GM21360 (cell line): ENCODE measurements around the gene GNB5.
"Not testable (repeated sequence)": the region's sequence is repeated elsewhere in the genome, so short reads cannot be mapped to it uniquely, and the experiment has no call there.

Experiments used
- ATAC-seq: cut with Tn5 transposase; IDR thresholded peaks from one replicate; pipeline ENCODE4 v1.9.1; 2021; ENCODE audit warnings: mild to moderate bottlenecking, moderate library complexity; ENCODE audit not compliant: unreplicated experiment

The GNB5 gene

GRCh38 chr15:52191207-52191606 lies at the start of gene GNB5:
Gene GNB5 (minus strand): TSS chr15:52191392. CDS start chr15:52184676, 6,716 bp downstream.
- ATAC-seq = no peak

DNA sequence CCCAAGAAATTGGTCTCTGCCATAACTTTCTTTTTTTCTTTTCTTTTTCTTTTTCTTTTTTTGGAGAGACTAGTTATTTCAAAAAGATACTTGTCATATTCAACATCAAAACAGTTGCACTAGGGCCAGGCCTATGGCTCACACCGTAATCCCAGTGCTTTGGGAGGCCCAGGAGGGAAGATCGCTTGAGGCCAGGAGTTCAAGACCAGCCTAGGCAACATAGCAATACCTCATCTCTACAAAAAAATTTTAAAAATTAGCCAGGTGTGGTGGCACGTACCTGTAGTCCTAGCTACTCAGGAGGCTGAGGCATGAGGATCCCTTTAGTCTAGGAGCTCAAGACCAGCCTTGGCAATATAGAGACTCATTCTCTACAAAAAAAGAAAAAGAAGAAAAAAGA lies 49.0 kb upstream of the GNB5 start:
- ATAC-seq = no peak

- not testable (repeated sequence) for ATAC-seq
These were observed 47.9 kb upstream of the GNB5 start for GRCh38 chr15:52238989-52239525.

GRCh38 chr15:52238149-52238548 lies 47.0 kb upstream of the GNB5 start:
- ATAC-seq = no peak

DNA sequence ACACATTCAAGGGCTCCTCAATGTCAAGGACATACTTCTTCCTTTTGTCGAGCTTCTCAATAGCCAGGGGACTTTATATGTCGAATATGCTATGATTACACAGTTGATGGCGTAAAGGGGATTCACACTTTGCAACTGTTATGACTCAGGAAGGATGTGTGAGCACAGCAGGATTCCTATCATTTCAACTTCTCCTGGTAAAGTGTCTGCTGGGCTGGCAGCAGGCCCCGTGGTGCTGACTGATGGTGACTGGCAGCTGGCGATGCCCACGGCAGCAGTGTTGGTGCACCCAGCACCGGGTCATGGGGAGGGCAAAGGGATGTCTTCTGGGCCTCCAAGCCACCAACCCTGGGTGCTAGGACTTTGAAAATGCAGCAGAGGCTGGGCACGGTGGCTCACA lies 44.8 kb upstream of the GNB5 start:
- no peak for ATAC-seq

DNA sequence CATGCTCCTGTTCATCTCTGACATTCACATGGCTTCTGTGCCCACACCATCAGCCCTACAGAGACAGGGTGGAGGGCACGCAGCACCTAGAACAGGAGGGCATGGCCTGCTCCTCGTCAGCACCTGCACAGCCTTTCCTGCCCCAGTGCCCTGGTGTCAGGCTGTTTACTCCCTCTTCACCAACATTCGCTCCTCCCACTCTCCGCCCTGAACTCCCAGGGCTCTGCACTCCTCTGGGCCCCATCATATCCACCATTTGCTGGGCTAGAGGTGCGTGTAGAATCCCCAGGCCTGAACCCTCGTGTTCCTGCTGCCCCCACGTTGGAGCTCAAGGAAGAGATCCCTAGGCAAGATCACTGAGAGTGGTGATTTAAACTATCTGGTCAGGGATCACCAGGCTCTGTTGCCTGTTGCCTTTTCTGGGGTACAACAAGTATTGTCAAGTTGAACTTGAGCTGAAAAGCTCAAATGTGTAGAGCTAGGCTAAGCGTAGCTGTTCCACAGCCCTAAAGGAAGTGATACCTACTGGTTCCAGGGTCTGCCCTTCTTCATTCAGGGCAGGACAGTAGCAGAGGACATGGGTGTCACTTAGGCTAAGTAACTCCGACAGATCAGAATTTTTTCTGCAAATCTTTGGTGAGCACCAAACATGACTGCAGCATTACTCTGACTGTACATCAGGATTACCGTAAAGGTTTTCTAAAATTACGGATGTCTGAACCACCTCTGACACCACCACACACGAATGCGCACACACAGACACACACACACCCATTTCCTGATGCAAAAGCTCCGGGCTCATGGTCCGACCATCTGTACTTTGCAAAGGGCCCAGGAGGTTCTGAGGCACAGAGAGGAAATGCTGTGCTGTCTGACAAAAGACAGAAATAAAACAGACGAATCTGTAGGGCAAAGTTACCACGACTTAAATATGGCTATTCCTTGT lies 43.7 kb upstream of the GNB5 start:
- no peak for ATAC-seq

- ATAC-seq = no peak
These were observed 42.2 kb upstream of the GNB5 start for GRCh38 chr15:52233405-52233804.

- ATAC-seq = peak; percentile 49
These were observed 41.1 kb upstream of the GNB5 start for GRCh38 chr15:52232327-52232726.

DNA sequence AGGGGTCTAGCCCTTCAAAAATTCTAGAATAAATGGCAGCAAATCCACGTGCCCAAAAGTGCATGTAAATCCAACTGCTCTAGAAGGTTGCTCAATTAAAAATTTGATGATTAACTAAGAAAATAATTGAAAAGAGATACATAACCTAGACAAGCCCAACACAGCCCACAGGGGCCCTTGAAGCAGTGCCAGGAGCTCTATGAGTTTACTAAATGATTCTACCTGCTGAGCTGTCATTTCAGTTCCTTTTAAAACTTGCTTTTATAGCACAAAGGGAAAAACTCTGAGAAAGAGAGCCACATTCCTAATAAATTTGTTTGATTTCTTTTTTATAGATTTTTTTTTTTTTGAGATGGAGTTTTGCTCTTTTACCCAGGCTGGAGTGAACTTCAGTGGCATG lies 38.9 kb upstream of the GNB5 start:
- ATAC-seq = no peak

DNA sequence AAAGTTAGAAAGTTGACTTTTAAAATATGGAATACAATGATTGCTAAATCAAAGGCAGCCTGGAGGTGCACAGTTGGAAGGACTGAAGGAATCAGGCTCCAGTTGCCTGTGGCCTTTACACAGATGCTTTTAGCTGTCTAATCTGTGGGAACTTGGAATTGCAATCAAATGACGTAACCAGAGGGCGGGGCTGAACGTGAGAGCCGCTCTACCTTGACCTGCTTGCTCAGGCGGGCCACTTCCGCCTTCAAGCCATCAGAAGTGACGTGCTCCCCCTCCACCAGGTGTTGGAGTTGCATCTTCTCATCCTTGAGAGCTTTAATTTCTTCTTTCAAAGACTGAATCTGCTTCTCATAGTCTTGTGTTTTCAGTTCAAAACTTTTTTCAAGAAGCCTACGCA lies 37.7 kb upstream of the GNB5 start:
- peak; percentile 28 for ATAC-seq

GRCh38 chr15:52227456-52227855 lies 36.3 kb upstream of the GNB5 start:
- peak; percentile 74 for ATAC-seq

DNA sequence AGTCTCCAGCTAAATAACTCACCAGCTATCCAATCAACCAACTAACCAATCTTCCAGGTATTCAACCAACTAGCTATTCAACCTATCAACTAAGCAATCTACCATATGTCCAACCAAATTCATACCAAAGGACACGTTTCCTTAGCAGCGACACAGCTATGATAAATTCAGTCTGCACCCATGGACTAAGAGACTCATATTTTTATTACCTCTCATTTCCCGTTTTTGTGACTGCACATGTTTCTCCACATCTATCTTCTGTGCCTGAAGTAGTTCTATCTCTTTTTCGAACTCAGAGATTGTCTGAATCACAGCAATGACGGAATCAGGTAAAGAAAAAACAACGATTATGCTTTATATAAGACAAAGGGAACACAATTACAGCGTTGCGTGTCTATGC lies 34.0 kb upstream of the GNB5 start:
- ATAC-seq = no peak

GRCh38 chr15:52224211-52224610 lies 33.0 kb upstream of the GNB5 start:
- peak; percentile 39 for ATAC-seq

DNA sequence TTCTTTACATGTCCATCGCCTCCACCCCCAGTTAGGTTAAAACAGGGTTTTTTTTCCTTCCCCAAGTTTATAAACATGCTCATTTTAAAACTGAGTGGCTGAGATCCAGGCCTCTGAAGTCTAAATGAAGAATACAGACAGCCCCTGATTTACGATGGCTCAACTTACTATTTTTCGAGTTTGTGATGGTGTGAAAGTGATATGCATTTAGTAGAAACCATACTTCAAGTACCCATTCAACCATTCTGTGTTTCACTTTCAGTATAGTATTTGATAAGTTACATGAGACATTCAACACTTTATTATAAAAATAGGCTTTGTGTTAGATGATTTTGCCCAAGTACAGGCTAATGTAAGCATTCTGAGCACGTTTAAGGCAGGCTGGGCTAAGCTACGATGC lies 30.5 kb upstream of the GNB5 start:
- peak; percentile 51 for ATAC-seq

DNA sequence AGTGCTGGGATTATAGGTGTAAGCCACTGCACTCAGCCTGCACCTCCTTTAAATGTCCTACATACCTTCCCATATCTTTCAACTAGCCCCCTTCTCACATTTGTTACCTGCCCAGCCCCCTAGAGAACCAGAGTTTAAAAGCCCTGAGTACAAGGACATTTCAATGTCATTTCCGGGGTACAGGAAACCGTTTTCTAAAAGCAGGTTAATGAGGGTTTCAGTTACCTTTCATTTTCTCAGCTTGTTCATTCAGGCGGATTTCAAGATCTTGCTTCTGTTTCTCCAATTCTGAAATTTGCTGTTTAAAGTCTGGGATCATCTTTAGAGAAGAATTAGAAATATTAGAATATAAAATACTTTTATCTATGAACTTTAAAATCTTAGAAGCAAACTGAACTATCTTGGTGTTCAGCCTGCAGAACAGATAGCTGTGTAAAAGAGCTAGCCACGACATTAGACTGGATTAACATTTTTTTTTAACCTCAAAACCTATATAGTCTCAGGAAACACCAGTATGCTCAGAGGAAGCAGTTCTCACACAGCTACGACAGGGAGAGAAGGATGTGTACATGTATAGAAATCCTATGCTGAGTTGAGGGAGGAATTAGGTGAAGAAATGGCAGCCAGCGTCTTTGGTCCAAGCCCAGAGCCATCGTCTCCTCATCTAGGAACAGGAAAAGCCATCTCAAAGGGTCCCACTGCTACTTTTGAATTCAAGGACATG lies 29.9 kb upstream of the GNB5 start:
- peak; percentile 3 for ATAC-seq

- ATAC-seq = no peak
These were observed 29.1 kb upstream of the GNB5 start for GRCh38 chr15:52220251-52220650.

- ATAC-seq = no peak
These were observed 27.6 kb upstream of the GNB5 start for GRCh38 chr15:52218816-52219215.

- no peak for ATAC-seq
These were observed 27.2 kb upstream of the GNB5 start for GRCh38 chr15:52218371-52218770.

DNA sequence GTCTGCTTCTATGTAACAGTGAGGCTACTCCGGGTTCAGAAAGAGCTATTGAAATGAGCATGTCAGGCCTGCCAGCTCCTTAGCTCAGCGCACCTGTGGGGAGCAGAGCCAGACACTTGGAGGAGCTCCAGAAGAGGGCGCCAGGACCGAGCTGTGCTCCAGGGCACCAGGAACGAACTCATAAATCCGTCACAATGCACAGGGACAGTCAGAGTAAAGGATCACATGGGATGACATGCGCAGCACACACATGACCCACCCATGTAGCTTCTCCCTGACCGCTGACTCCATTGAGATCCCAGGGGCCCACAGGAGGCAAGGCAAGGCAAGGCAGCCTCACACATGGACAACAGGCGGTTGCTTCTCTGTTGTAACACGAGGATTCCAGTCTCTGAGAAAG lies 26.0 kb upstream of the GNB5 start:
- no peak for ATAC-seq

GRCh38 chr15:52214553-52214952 lies 23.4 kb upstream of the GNB5 start:
- ATAC-seq = no peak

DNA sequence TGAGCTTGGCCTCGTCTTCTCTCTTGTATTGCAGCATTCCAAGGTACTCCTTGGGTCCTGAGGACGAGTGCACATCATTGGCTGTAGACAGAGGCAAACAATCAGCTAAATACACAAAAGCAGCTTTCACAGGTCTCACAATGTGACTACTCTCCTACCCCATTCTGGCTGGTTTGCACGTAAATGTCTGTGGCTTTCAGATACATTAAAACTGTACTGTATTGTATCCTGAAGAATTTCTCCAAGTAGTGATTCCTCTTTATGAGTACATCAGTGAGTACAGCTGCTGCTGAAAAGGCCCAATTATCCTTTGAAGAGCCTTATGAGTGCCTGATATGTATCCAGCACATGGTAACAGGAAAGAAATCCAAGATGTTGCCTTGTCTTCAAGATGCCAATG lies 22.0 kb upstream of the GNB5 start:
- no peak for ATAC-seq
